SU-DHL-6 (cell line): ENCODE data around the gene GDF7.

ENCODE experiments used
- H2AFZ ChIP-seq: fragments of 200-600 bp; sonication (generic); 2 replicates; pipeline ENCODE4 v1.6.1; 2014; ENCODE audit warnings: low read depth, mild to moderate bottlenecking, moderate library complexity, mixed read lengths, antibody characterized with exemption, low read length; ENCODE audit not compliant: severe bottlenecking
- H3F3A ChIP-seq: fragments of 200-600 bp; shearing (Covaris generic); 2 replicates; pipeline ENCODE4 v1.6.0; 2016; ENCODE audit warnings: antibody characterized with exemption, mild to moderate bottlenecking; ENCODE audit not compliant: insufficient read depth
- H3K27ac ChIP-seq: fragments of 200-600 bp; sonication (generic); 2 replicates; pipeline ENCODE4 v1.5.1; 2016; ENCODE audit warnings: low read depth, mild to moderate bottlenecking, low read length, moderate library complexity, mixed read lengths
- H3K27me3 ChIP-seq: fragments of 200-600 bp; sonication (generic), shearing (Covaris generic); 2 replicates; pipeline ENCODE4 v1.6.0; 2014; ENCODE audit warnings: mild to moderate bottlenecking, low read length
- H3K36me3 ChIP-seq: fragments of 200-600 bp; sonication (generic); 2 replicates; pipeline ENCODE4 v1.6.1; 2014; ENCODE audit warnings: mild to moderate bottlenecking, low read length, mixed read lengths
- H3K4me2 ChIP-seq: fragments of 300-600, 200-600 bp; shearing (Covaris generic), sonication (generic); 2 replicates; pipeline ENCODE4 v1.6.0; 2014; ENCODE audit warnings: low read length, low read depth, mild to moderate bottlenecking; ENCODE audit not compliant: poor library complexity, severe bottlenecking
- H3K4me3 ChIP-seq: fragments of 200-600 bp; sonication (generic); 2 replicates; pipeline ENCODE4 v1.5.1; 2014; ENCODE audit warnings: antibody characterized with exemption, low read length, mild to moderate bottlenecking, mixed read lengths; ENCODE audit not compliant: insufficient read depth, poor library complexity, severe bottlenecking
- H3K79me2 ChIP-seq: fragments of 200-600 bp; sonication (generic); 2 replicates; pipeline ENCODE4 v1.6.1; 2014; ENCODE audit warnings: mild to moderate bottlenecking, low read length, moderate library complexity; ENCODE audit not compliant: insufficient read depth
- H3K9ac ChIP-seq: fragments of 200-600 bp; sonication (generic); 2 replicates; pipeline ENCODE4 v1.7.0; 2014; ENCODE audit warnings: mild to moderate bottlenecking, low read length
- H3K9me2 ChIP-seq: fragments of 200-600 bp; sonication (generic); replicated peaks from 2 replicates; pipeline ENCODE4 v1.6.1; 2014; ENCODE audit warnings: low read length; ENCODE audit not compliant: insufficient read depth
- H3K9me3 ChIP-seq: fragments of 200-600 bp; sonication (generic); 2 replicates; pipeline ENCODE4 v1.6.1; 2014; ENCODE audit warnings: low read length, mixed read lengths; ENCODE audit not compliant: insufficient read depth
- H4K20me1 ChIP-seq: fragments of 200-600 bp; sonication (generic); 2 replicates; pipeline ENCODE4 v1.6.1; 2014; ENCODE audit warnings: low read depth, mild to moderate bottlenecking, antibody characterized with exemption, low read length, moderate library complexity, mixed read lengths
- EZH2phosphoT487 ChIP-seq: fragments of 200-600 bp; sonication (generic), shearing (Covaris generic); conservative IDR thresholded peaks from 2 replicates; pipeline ENCODE4 v1.6.1; 2018; ENCODE audit warnings: mild to moderate bottlenecking, antibody characterized with exemption, low read length, moderate library complexity, mixed read lengths
- TF ChIP-seq, protein P1 (sequence below): fragments of 200-600 bp; sonication (generic); IDR thresholded peaks from one replicate; pipeline ENCODE4 v1.5.1; 2017; ENCODE audit warnings: antibody characterized with exemption, mild to moderate bottlenecking, low read length, moderate library complexity; ENCODE audit not compliant: insufficient read depth, poor library complexity, severe bottlenecking

The GDF7 gene

GRCh38 chr2:20698916-20699613 lies 32.1 kb downstream of the GDF7 start:
- no peaks in the 10 kb centered on the region for H3K79me2 ChIP-seq
- no peak overlapping the region for H3K9ac ChIP-seq
- H3K36me3 ChIP-seq = peaks cover 4% of the 10 kb centered on the region; the same call in 1 of the 2 replicates
- no peak overlapping the region for H2AFZ ChIP-seq
- H3K9me3 ChIP-seq = no peaks in the 10 kb centered on the region
- H3K27me3 ChIP-seq = no peaks in the 10 kb centered on the region
- no peak overlapping the region for H3K4me2 ChIP-seq
- H3F3A ChIP-seq = no peaks in the 10 kb centered on the region
- no peaks in the 10 kb centered on the region for H4K20me1 ChIP-seq
- H3K27ac ChIP-seq = no peak overlapping the region
- no peaks in the 10 kb centered on the region for H3K9me2 ChIP-seq
- H3K4me3 ChIP-seq = no peak overlapping the region
- TF ChIP-seq EZH2phosphoT487 = no peak
- TF ChIP-seq, protein P1, sequence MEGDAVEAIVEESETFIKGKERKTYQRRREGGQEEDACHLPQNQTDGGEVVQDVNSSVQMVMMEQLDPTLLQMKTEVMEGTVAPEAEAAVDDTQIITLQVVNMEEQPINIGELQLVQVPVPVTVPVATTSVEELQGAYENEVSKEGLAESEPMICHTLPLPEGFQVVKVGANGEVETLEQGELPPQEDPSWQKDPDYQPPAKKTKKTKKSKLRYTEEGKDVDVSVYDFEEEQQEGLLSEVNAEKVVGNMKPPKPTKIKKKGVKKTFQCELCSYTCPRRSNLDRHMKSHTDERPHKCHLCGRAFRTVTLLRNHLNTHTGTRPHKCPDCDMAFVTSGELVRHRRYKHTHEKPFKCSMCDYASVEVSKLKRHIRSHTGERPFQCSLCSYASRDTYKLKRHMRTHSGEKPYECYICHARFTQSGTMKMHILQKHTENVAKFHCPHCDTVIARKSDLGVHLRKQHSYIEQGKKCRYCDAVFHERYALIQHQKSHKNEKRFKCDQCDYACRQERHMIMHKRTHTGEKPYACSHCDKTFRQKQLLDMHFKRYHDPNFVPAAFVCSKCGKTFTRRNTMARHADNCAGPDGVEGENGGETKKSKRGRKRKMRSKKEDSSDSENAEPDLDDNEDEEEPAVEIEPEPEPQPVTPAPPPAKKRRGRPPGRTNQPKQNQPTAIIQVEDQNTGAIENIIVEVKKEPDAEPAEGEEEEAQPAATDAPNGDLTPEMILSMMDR = no peak

GRCh38 chr2:20702563-20702962 lies 35.6 kb downstream of the GDF7 start:
- no peak for TF ChIP-seq EZH2phosphoT487
- TF ChIP-seq, protein P1 = no peak
- no peaks in the 10 kb centered on the region for H3K9me3 ChIP-seq
- H3K27me3 ChIP-seq = no peaks in the 10 kb centered on the region
- H3K27ac ChIP-seq = no peak overlapping the region
- H3K36me3 ChIP-seq = peaks cover 4% of the 10 kb centered on the region; the same call in 1 of the 2 replicates
- H3K4me3 ChIP-seq = no peak overlapping the region
- H4K20me1 ChIP-seq = no peaks in the 10 kb centered on the region
- no peaks in the 10 kb centered on the region for H3F3A ChIP-seq
- H3K79me2 ChIP-seq = no peaks in the 10 kb centered on the region
- no peak overlapping the region for H3K9ac ChIP-seq
- H2AFZ ChIP-seq = no peak overlapping the region
- no peak overlapping the region for H3K4me2 ChIP-seq
- H3K9me2 ChIP-seq = no peaks in the 10 kb centered on the region

DNA sequence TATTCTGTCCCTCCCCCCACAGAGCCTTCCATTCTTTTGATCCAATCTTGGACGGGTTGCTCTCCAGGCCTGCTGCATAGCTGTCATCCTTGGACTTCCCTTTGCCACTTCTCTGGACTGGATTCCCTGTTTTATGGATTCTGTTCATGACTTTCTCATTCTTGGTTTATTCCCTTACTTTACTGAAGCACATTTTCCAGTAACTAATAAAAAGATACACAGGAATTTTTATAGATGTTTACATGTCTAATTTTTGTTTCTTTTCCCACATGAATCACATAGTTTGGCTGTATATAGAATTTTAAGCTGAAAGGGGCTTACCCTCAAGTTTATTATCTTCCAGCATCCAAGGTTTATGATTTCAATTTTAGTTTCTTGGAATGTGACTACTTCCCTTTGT lies 37.9 kb downstream of the GDF7 start:
- Histone ChIP-seq H3K9me3 (no peaks in the 10 kb centered on the region), H3K27me3 (no peaks in the 10 kb centered on the region), H3K36me3 (peaks cover 5% of the 10 kb centered on the region; the same call in 1 of the 2 replicates), H3K4me3 (no peak overlapping the region), H4K20me1 (no peaks in the 10 kb centered on the region), H3K4me2 (no peak overlapping the region), H3F3A (no peaks in the 10 kb centered on the region), H3K27ac (no peak overlapping the region), H3K9ac (no peak overlapping the region), H3K79me2 (no peaks in the 10 kb centered on the region; the same call in 1 of the 2 replicates), H2AFZ (no peak overlapping the region), H3K9me2 (no peaks in the 10 kb centered on the region)
- TF ChIP-seq, protein P1 = no peak
- no peak for TF ChIP-seq EZH2phosphoT487
